Naive thymus-derived CD4-positive, alpha-beta T cell (primary cell): Measurements from ENCODE around the gene KRT31. TPM values are rescaled to one million over a fixed set of nuclear protein-coding genes. Genes with fewer than 3 reads are reported as not detected.

Source experiments
- ATAC-seq: fragments of 150-1000 bp; cut with Tn5 transposase; 2 replicates; pipeline ENCODE4 v1.10.0; 2021; ENCODE audit warnings: mild to moderate bottlenecking, moderate library complexity
- CTCF ChIA-PET: fragments of 350-600 bp; sonication (Branson Sonifier 250); formaldehyde crosslinking; loops from one replicate; lab custom pipeline; 2021; ENCODE audit warnings: antibody characterized with exemption; lab: Charles Lee
- POLR2A ChIA-PET: fragments of 350-600 bp; sonication (Branson Sonifier 250); formaldehyde crosslinking; loops from one replicate; lab custom pipeline; 2021; ENCODE audit warnings: antibody characterized with exemption, inconsistent platforms; lab: Charles Lee
- DNase-seq, 9 donors: peaks; one replicate each; pipeline versions ENCODE4 v3.0.0 to v3.0.0-alpha.2; 2020 to 2022; ENCODE audit warnings: mixed read lengths in 1 of 9
- H3K27ac ChIP-seq: one replicate; pipeline ENCODE4 v1.7.0; 2013; ENCODE audit warnings: mild to moderate bottlenecking, low read depth, low read length, moderate library complexity
- H3K27me3 ChIP-seq, 2 donors: one replicate each; pipeline ENCODE4 v1.7.0; 2013; ENCODE audit warnings: low read length in 2 of 2, mild to moderate bottlenecking in 2 of 2, moderate library complexity in 2 of 2; ENCODE audit not compliant: control insufficient read depth in 2 of 2, insufficient read depth in 2 of 2
- H3K36me3 ChIP-seq, 3 experiments: 1 replicate in 2 of 3; 2 replicates in 1 of 3; pipeline ENCODE4 v1.7.0; 2013; ENCODE audit warnings: low read length in 3 of 3, mild to moderate bottlenecking in 3 of 3, moderate library complexity in 1 of 3; ENCODE audit not compliant: insufficient read depth in 3 of 3, control insufficient read depth in 2 of 3
- H3K4me1 ChIP-seq, 2 donors: one replicate each; pipeline ENCODE4 v1.7.0; 2013; ENCODE audit warnings: low read length in 2 of 2, mild to moderate bottlenecking in 2 of 2, moderate library complexity in 1 of 2; ENCODE audit not compliant: control insufficient read depth in 2 of 2, insufficient read depth in 2 of 2
- H3K4me3 ChIP-seq: 2 replicates; pipeline ENCODE4 v1.7.0; 2013; ENCODE audit warnings: mild to moderate bottlenecking, low read length
- H3K9me3 ChIP-seq, 3 experiments: 1 replicate in 2 of 3; 2 replicates in 1 of 3; pipeline ENCODE4 v1.7.0; 2013; ENCODE audit warnings: low read length in 3 of 3; ENCODE audit not compliant: control insufficient read depth in 2 of 3
- H3K27ac Mint-ChIP-seq, 9 donors: one replicate each; pipeline ENCODE4 v1.8.0; 2020 to 2022; ENCODE audit warnings: mixed read lengths in 9 of 9, mild to moderate bottlenecking in 8 of 9, moderate library complexity in 5 of 9, inconsistent platforms in 2 of 9
- H3K27me3 Mint-ChIP-seq, 5 donors: one replicate each; pipeline ENCODE4 v1.8.0; 2021 to 2022; ENCODE audit warnings: mixed read lengths in 5 of 5, mild to moderate bottlenecking in 1 of 5
- H3K36me3 Mint-ChIP-seq, 5 donors: one replicate each; pipeline ENCODE4 v1.8.0; 2020 to 2022; ENCODE audit warnings: mixed read lengths in 5 of 5, mild to moderate bottlenecking in 3 of 5, inconsistent platforms in 1 of 5
- H3K4me1 Mint-ChIP-seq, 7 donors: one replicate each; pipeline ENCODE4 v1.8.0; 2020 to 2022; ENCODE audit warnings: mixed read lengths in 7 of 7, mild to moderate bottlenecking in 3 of 7, inconsistent platforms in 1 of 7
- H3K4me3 Mint-ChIP-seq, 10 donors: one replicate each; pipeline ENCODE4 v1.8.0; 2020 to 2022; ENCODE audit warnings: mild to moderate bottlenecking in 10 of 10, mixed read lengths in 10 of 10, moderate library complexity in 6 of 10, inconsistent platforms in 2 of 10
- H3K9me3 Mint-ChIP-seq, 11 donors: one replicate each; pipeline ENCODE4 v1.8.0; 2020 to 2022; ENCODE audit warnings: mixed read lengths in 11 of 11, mild to moderate bottlenecking in 4 of 11, inconsistent platforms in 1 of 11, moderate library complexity in 1 of 11
- intact Hi-C, 2 donors: fragments of 100-400 bp; cut with micrococcal nuclease; formaldehyde crosslinking; loops; one replicate each; pipeline ENCODE4 v1.15.1; 2023
- polyA plus RNA-seq, 2 donors: library from polyadenylated mRNA; unstranded; fragments of 300-500 nt; fragmentation: Illumina TruSeq; gene quantifications; one replicate each; pipeline ENCODE4 v1.2.3, GENCODE V29; 2021
- total RNA-seq, 6 experiments: library from RNA in 5 of 6; stranded (reverse) in 5 of 6; gene quantifications; 1 replicate in 5 of 6; 2 replicates in 1 of 6; pipeline ENCODE4 v1.2.3 and lab custom pipeline; 2021 to 2026

Gene KRT31
- total and polyA plus RNA-seq, 7 experiments from 2014 or later, result not detected

DNA sequence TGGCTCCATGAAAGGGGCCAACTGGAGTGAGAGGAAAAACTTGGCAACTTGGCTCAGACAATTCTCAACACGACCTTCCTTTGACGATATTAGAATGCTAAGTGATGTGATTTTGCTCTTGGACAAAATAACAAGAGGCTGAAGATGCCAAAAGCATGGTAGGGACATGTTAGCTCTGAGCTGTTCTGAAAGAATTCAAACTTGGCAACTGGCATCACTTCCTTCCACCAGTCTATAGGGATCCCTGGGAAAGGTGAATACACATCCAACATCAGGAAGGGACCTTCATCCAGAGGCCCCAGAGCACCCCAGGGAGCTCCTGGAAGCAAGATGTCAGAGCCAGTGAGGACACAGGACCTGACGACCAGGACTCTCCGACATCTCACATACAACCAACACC is 22.7 kb upstream of the KRT31 start:
- Mint-ChIP-seq H3K27me3 (no peaks in the 10 kb centered on the region), H3K4me1 (peaks cover 0 to 19% (median 9%) of the 10 kb centered on the region in 7 donors), H3K27ac (peak overlapping the region in 1 of 9 donors; percentile 84), H3K9me3 (no peaks in the 10 kb centered on the region), H3K36me3 (no peaks in the 10 kb centered on the region), H3K4me3 (no peak overlapping the region)
- Histone ChIP-seq H3K9me3 (no peaks in the 10 kb centered on the region), H3K27ac (no peak overlapping the region), H3K4me1 (peaks cover 0 to 6% of the 10 kb centered on the region in 2 donors), H3K4me3 (no peak overlapping the region), H3K27me3 (no peaks in the 10 kb centered on the region), H3K36me3 (no peaks in the 10 kb centered on the region)
- no peak for ATAC-seq
- DNase-seq, result no peak
- intact Hi-C loops, result no loop called here
- POLR2A ChIA-PET, result no interaction called here
- CTCF ChIA-PET, result interaction anchor here (0.7 to 1.2 kb wide), 2 partner anchors 25 to 98 kb away, joined by 3 read pairs; no protein-coding TSS in a partner anchor

DNA sequence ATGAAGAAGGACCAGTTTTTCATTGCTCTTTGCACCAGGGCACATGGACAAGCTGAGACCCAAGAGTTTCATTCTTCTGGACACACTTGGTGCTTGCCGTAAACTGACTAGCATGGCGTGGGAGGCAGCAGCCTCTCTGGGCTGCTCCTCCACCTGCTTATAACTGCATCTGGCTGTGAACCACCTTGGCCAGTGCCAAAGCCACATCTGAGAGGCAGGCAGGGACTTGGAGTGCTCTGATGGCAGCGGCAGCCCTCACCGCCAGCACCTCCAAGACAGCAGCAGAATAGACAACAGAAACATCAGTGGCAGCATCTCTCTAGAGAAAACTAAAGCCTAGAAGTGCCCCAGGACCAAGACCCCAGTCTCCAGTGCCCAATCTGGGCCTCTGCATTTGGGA is 22.3 kb upstream of the KRT31 start:
- Mint-ChIP-seq H3K4me1 (peaks cover 0 to 19% (median 9%) of the 10 kb centered on the region in 7 donors), H3K9me3 (no peaks in the 10 kb centered on the region), H3K27me3 (no peaks in the 10 kb centered on the region), H3K27ac (no peak overlapping the region), H3K36me3 (no peaks in the 10 kb centered on the region), H3K4me3 (no peak overlapping the region)
- Histone ChIP-seq H3K4me1 (peaks cover 0 to 6% of the 10 kb centered on the region in 2 donors), H3K27me3 (no peaks in the 10 kb centered on the region), H3K27ac (no peak overlapping the region), H3K4me3 (no peak overlapping the region), H3K9me3 (no peaks in the 10 kb centered on the region), H3K36me3 (no peaks in the 10 kb centered on the region)
- no peak for ATAC-seq
- intact Hi-C loops, result no loop called here
- POLR2A ChIA-PET, result no interaction called here
- CTCF ChIA-PET, result interaction anchor here (0.7 to 1.2 kb wide), 2 partner anchors 25 to 97 kb away, joined by 3 read pairs; no protein-coding TSS in a partner anchor
- no peak for DNase-seq

DNA sequence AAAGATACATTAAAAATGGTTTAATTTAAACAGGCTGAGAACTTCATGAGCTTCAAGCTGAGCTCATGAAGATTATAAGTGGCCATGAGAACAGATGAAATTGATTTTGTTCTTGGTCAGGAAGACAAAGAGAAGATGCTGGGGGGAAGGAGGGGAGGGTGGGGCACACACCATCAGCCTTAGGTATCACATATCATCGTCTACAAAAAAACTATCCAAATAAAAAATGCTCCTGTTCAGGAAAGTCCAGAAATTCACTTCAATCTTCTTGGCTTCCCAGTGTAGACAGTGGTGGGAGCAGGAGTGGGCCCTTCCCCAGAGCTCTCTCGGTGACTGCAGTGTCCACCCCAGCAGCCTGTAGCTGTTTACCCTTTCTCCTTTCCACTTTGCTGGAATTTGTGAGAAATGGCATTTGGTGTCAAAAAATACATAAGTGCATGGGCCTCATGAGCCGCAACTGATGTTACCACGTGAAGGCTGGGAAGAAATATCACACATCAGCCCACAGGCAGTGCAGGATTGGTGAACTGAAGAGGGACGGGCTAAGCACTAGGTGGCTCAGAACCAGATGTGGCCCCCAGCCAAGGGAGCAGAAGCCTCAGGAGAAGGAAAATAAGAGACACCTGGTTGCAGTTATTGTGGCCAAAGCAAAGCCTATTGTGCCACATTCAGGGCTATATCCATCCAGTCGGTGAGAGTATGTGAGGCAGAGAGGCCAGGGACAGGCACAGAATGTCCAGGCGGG is 20.9 kb upstream of the KRT31 start:
- Mint-ChIP-seq H3K27ac (peak overlapping the region in 3 of 9 donors; percentile 9 to 64 (median 58)), H3K4me1 (peaks cover 0 to 19% (median 9%) of the 10 kb centered on the region in 7 donors), H3K4me3 (no peak overlapping the region), H3K27me3 (no peaks in the 10 kb centered on the region), H3K9me3 (no peaks in the 10 kb centered on the region), H3K36me3 (no peaks in the 10 kb centered on the region)
- Histone ChIP-seq H3K4me3 (no peak overlapping the region), H3K9me3 (no peaks in the 10 kb centered on the region), H3K36me3 (no peaks in the 10 kb centered on the region), H3K27ac (no peak overlapping the region), H3K27me3 (no peaks in the 10 kb centered on the region), H3K4me1 (peaks cover 0 to 6% of the 10 kb centered on the region in 2 donors)
- DNase-seq (no peak), ATAC-seq (no peak)
- CTCF ChIA-PET, result no interaction called here
- POLR2A ChIA-PET, result interaction anchor here (0.6 to 1.8 kb wide), 2 partner anchors 9 to 28 kb away, joined by 3 to 5 read pairs; no protein-coding TSS in a partner anchor
- intact Hi-C loops, result no loop called here

DNA sequence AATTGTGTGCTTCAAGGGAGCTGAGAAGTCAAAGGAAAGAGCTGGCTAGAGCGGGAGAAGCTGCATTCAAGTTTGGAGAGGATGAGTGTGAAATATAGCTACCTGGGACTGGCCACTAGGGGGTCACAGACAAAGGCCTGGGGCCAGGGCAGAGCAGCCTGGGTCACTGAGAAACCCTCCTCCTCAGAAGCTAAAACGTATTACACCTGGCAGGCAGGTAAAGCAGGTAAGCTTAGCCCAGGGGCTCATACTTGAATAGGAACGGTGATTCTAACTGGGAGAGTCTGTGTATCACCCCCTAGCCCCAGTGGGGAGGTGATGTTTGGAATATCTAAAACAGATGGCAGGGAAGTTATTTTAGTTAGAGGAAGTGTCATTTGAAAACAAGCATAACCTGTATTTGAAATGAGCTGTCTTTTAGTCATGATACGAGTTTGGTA is 20.2 kb upstream of the KRT31 start:
- H3K4me1 ChIP-seq, result peaks cover 0 to 6% of the 10 kb centered on the region in 2 donors
- ChIA-PET CTCF (no interaction called here), POLR2A (interaction anchor here (1.8 kb wide), 1 partner anchor 9 kb away, joined by 5 read pairs; no protein-coding TSS in a partner anchor)
- DNase-seq (no peak), ATAC-seq (no peak)
- peaks cover 0 to 19% (median 9%) of the 10 kb centered on the region in 7 donors for H3K4me1 Mint-ChIP-seq
- H3K9me3 Mint-ChIP-seq, result no peaks in the 10 kb centered on the region
- H3K4me3 ChIP-seq, result no peak overlapping the region
- intact Hi-C loops, result no loop called here
- H3K4me3 Mint-ChIP-seq, result no peak overlapping the region
- no peaks in the 10 kb centered on the region for H3K36me3 Mint-ChIP-seq
- no peak overlapping the region for H3K27ac ChIP-seq
- H3K27me3 ChIP-seq, result no peaks in the 10 kb centered on the region
- H3K36me3 ChIP-seq, result no peaks in the 10 kb centered on the region
- H3K27ac Mint-ChIP-seq, result peak overlapping the region in 4 of 9 donors; percentile 9 to 64 (median 57)
- no peaks in the 10 kb centered on the region for H3K27me3 Mint-ChIP-seq
- no peaks in the 10 kb centered on the region for H3K9me3 ChIP-seq

DNA sequence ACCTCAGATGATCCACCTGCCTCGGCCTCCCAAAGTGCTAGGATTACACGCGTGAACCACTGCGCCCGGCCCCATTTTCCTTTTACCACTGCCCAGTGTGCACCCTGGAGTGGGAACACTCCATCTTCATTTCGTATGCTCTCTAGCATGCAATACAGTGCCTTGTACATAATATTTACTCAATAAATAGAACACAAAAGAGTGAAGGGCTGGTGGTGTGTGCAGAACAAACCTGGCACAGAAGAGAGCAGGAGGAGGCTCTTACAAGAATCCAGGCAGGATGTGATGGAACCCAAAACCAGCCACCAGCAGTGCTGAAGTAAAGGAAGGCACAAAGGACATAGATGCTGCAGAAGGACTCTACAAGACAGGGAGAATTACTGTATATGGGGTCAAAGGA is 19.7 kb upstream of the KRT31 start:
- ATAC-seq (no peak), DNase-seq (no peak)
- intact Hi-C loops, result no loop called here
- Histone ChIP-seq H3K36me3 (no peaks in the 10 kb centered on the region), H3K27ac (no peak overlapping the region), H3K9me3 (no peaks in the 10 kb centered on the region), H3K4me3 (no peak overlapping the region), H3K4me1 (peaks cover 0 to 6% of the 10 kb centered on the region in 2 donors), H3K27me3 (no peaks in the 10 kb centered on the region)
- Mint-ChIP-seq H3K36me3 (no peaks in the 10 kb centered on the region), H3K27ac (peak overlapping the region in 1 of 9 donors; percentile 9), H3K9me3 (no peaks in the 10 kb centered on the region), H3K4me1 (peaks cover 0 to 19% (median 9%) of the 10 kb centered on the region in 7 donors), H3K27me3 (no peaks in the 10 kb centered on the region), H3K4me3 (no peak overlapping the region)
- ChIA-PET POLR2A (interaction anchor here (1.8 kb wide), 1 partner anchor 8 kb away, joined by 5 read pairs; no protein-coding TSS in a partner anchor), CTCF (no interaction called here)

DNA sequence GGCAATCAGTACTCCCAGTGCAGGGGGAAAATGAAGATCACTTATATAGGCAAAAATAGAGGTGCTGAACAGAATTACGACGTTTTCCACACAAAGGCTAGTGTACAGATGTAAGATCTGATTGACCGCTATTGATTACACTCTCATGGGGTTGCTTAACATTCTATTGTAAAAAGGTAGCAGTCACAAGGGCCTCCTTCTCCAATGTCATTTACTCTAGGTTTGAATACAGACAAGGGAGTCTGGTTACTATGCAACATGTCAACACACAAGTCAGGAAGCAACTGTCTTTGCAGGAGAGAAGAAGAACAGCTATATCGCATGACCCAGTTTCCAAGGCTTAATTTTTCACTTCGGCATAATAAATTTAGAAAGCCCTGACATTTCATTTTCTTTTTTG is 19.1 kb upstream of the KRT31 start:
- no peaks in the 10 kb centered on the region for H3K36me3 ChIP-seq
- no peaks in the 10 kb centered on the region for H3K9me3 Mint-ChIP-seq

More for the DNA sequence above, 19.1 kb upstream of the KRT31 start:
- intact Hi-C loops, result no loop called here
- Histone ChIP-seq H3K4me3 (no peak overlapping the region), H3K27ac (no peak overlapping the region), H3K27me3 (no peaks in the 10 kb centered on the region), H3K4me1 (peaks cover 0 to 6% of the 10 kb centered on the region in 2 donors), H3K9me3 (no peaks in the 10 kb centered on the region)
- Mint-ChIP-seq H3K27me3 (no peaks in the 10 kb centered on the region), H3K4me1 (peaks cover 0 to 19% (median 9%) of the 10 kb centered on the region in 7 donors), H3K4me3 (no peak overlapping the region), H3K27ac (no peak overlapping the region), H3K36me3 (no peaks in the 10 kb centered on the region)
- no peak for DNase-seq
- ChIA-PET CTCF (interaction anchor here (0.6 kb wide), 1 partner anchor 978 kb away, joined by 5 read pairs; no protein-coding TSS in a partner anchor), POLR2A (no interaction called here)
- ATAC-seq, result no peak
